NCI-H446 (cell line): ENCODE results near the gene MYBPC1.

Experiments used
- DNase-seq, 2 experiments: peaks; one replicate each; lab custom pipeline; 2025; lab: John Stamatoyannopoulos, UW

The MYBPC1 gene

GRCh38 chr12:101599311-101599710 lies 4.5 kb downstream of the MYBPC1 start:
- DNase-seq: no peak

- DNase-seq: no peak
These were observed 5.2 kb downstream of the MYBPC1 start for GRCh38 chr12:101599771-101600484.

GRCh38 chr12:101604132-101604531 lies 9.4 kb downstream of the MYBPC1 start:
- no peak for DNase-seq

- no peak for DNase-seq
These were observed 13.1 kb downstream of the MYBPC1 start for GRCh38 chr12:101607894-101608293.

- no peak for DNase-seq
These were observed 13.7 kb downstream of the MYBPC1 start for GRCh38 chr12:101608301-101609133.

- no peak for DNase-seq
These were observed 14.4 kb downstream of the MYBPC1 start for GRCh38 chr12:101609198-101609597.

- no peak for DNase-seq
These were observed 17.6 kb downstream of the MYBPC1 start for GRCh38 chr12:101612160-101612916.

GRCh38 chr12:101616027-101616494 lies 21.3 kb downstream of the MYBPC1 start:
- no peak for DNase-seq

- DNase-seq: peak in 1 of 2 experiments; percentile 48
These were observed 24.4 kb downstream of the MYBPC1 start for GRCh38 chr12:101619026-101619786.

GRCh38 chr12:101619858-101620761 lies 25.3 kb downstream of the MYBPC1 start:
- peak; percentile 49 to 83 for DNase-seq

GRCh38 chr12:101620762-101621133 lies 26.0 kb downstream of the MYBPC1 start:
- no peak for DNase-seq

GRCh38 chr12:101628676-101629075 lies 33.9 kb downstream of the MYBPC1 start:
- no peak for DNase-seq

GRCh38 chr12:101634724-101635123 lies 40.0 kb downstream of the MYBPC1 start:
- no peak for DNase-seq

- no peak for DNase-seq
These were observed 43.2 kb downstream of the MYBPC1 start for GRCh38 chr12:101637936-101638335.

- no peak for DNase-seq
These were observed 47.6 kb downstream of the MYBPC1 start for GRCh38 chr12:101642115-101643067.

GRCh38 chr12:101647711-101648110 lies 52.9 kb downstream of the MYBPC1 start:
- no peak for DNase-seq

- DNase-seq: no peak
These were observed 53.4 kb downstream of the MYBPC1 start for GRCh38 chr12:101648195-101648594.

GRCh38 chr12:101650346-101651117 lies 55.8 kb downstream of the MYBPC1 start:
- no peak for DNase-seq

GRCh38 chr12:101653030-101653429 lies 58.3 kb downstream of the MYBPC1 start:
- DNase-seq: no peak
